Myocyte (in vitro differentiated cells): ENCODE data around the gene PPIP5K1. TPM values are rescaled to one million over a fixed set of nuclear protein-coding genes. Genes with fewer than 3 reads are reported as not detected.

ENCODE experiments used
- DNase-seq: peaks from one replicate; pipeline ENCODE4 v3.0.0-alpha.2; 2012; ENCODE audit warnings: low read depth
- total RNA-seq: library from RNA; depleted of rRNA; stranded (reverse); fragments of >200 nt; gene quantifications from 2 replicates; pipeline ENCODE4 v1.2.3, GENCODE V29; 2014

PPIP5K1 gene
- total RNA-seq, 1 donor from 2014 or later = 9.9 TPM

DNA sequence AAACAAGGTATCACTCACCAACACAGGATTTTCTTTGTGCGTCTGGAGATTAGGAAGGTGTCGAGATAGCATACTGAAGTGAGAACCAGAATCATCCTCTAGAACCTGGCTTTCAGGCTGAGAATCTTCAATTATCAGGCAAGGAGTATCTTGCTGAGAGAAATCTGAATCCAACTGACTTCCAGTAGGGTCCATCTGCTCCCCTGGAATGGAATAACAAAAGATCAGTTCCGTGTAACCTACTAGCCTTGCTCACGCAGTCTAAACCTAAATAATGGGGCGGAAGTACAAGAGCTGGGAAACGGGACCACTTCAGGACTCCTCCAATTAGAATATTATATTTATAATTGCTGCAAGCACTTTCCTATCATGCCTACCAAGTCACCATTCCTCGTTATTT, 97.7 kb downstream of the PPIP5K1 start:
- DNase-seq = no peak

DNA sequence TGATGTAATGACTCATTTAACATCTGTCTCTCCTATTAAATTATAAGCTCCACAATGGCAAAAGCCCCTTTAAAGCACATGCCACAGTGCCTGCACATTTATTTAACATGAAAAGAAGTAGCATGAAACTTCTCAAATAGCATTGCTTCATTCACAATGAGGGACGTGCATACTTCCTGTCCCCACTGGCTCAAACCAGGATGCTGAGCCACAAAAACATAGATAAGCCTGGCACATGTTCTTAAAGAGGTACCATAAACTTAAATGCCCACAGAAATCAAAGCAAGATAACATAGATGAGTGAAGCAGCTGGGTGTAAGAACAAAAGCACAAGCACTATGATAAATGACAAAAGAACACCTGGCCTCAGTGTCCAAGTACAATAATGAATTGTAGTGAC, 100.8 kb downstream of the PPIP5K1 start:
- DNase-seq = no peak

DNA sequence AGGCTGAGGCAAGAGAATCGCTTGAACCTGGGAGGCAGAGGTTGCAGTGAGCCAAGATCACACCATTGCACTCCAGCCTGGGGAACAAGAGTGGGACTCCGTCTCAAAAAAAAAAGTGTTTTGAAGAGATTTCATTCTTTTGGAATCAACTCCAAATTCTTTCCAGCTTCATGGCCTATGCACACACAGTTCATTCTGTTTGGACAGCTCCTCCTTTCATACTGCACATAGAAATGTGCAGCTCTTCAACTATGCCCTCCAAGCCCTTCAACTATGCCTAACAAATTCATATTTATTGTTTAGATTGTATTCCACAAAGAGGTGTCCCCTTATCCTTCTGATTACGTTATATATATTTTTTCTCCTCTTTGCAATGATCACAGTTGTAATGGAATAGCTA, 101.2 kb downstream of the PPIP5K1 start:
- DNase-seq = no peak

GRCh38 chr15:43487271-43487895, 102.6 kb downstream of the PPIP5K1 start:
- DNase-seq = no peak

- DNase-seq = no peak
Observed at GRCh38 chr15:43484455-43484854, 105.6 kb downstream of the PPIP5K1 start.

Other genes with a start within 250 kb of the PPIP5K1 start
- gene ZSCAN29, start 219.2 kb downstream of the PPIP5K1 start, total RNA-seq = 22.7 and 26.2 TPM in 2 replicates
- 8.2 and 11.7 TPM in 2 replicates for gene TUBGCP4, start 219.1 kb downstream of the PPIP5K1 start, total RNA-seq
- 74.8 and 86.4 TPM in 2 replicates for gene TP53BP1, start 97.1 kb downstream of the PPIP5K1 start, total RNA-seq
- gene MAP1A, start 72.6 kb downstream of the PPIP5K1 start, total RNA-seq = 332 and 364 TPM in 2 replicates
- not detected in 2 replicates for gene CKMT1B, start 3.8 kb upstream of the PPIP5K1 start, total RNA-seq
- 0.08 TPM in 1 of 2 replicates, not detected in the other for gene STRC, start 28.6 kb upstream of the PPIP5K1 start, total RNA-seq
- 0.16 and 0.62 TPM in 2 replicates for gene CATSPER2, start 58.6 kb upstream of the PPIP5K1 start, total RNA-seq
- not detected in 2 replicates for gene CKMT1A, start 103.7 kb upstream of the PPIP5K1 start, total RNA-seq
- gene PDIA3, start 156.2 kb upstream of the PPIP5K1 start, total RNA-seq = 126 and 204 TPM in 2 replicates
- 2.2 and 2.7 TPM in 2 replicates for gene ELL3, start 186.8 kb upstream of the PPIP5K1 start, total RNA-seq
- 973 and 1,357 TPM in 2 replicates for gene SERF2, start 202.1 kb upstream of the PPIP5K1 start, total RNA-seq
- gene SERINC4, start 210.0 kb upstream of the PPIP5K1 start, total RNA-seq = 0.10 TPM in 1 of 2 replicates, not detected in the other
- gene HYPK, start 210.4 kb upstream of the PPIP5K1 start, total RNA-seq = 16.3 and 16.8 TPM in 2 replicates
- gene MFAP1, start 234.5 kb upstream of the PPIP5K1 start, total RNA-seq = 26.4 and 31.2 TPM in 2 replicates
- gene WDR76, start 236.8 kb upstream of the PPIP5K1 start, total RNA-seq = 1.7 and 4.1 TPM in 2 replicates